Measurements from ENCODE around the gene C6orf118. TPM values are rescaled to one million over a fixed set of nuclear protein-coding genes. Genes with fewer than 3 reads are reported as not detected.

C6orf118 gene
- total and polyA plus RNA-seq, 8 donors: 1.6 to 6.3 (median 4.8) TPM; not detected in 1

DNA sequence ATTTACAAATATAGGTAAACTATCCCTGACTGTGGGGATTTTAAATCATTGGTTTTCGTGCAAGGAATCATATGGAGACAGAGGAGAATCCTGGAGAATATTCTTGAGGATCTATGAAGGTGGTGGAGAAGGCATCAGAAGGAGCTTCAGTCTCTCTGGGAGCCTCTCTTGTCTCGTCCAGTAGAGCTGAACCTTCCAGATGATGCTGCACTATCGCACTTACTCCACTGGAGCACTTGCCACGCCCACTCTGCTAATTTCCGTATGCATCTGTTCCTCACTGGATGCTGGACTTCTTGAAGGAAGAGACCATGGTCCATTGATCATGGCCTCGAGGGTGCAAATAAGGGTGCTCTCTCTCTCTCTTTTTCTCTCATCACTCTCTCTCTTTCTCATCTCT is 36.8 kb downstream of the C6orf118 start:
- Histone ChIP-seq H3K9me3 (no peaks in the 10 kb centered on the region), H3K4me1 (no peaks in the 10 kb centered on the region), H3K36me3 (no peaks in the 10 kb centered on the region), H3K4me3 (no peak overlapping the region), H3K27me3 (no peaks in the 10 kb centered on the region), H3K27ac (no peak overlapping the region)
- no peak for TF ChIP-seq CTCF (IDR thresholded peaks at IDR 0.05)
- no peak for ATAC-seq
- DNase-seq: no peak
- intact Hi-C loops (cut with DNase I): no loop called here

GRCh38 chr6:165268987-165269386 is 40.4 kb downstream of the C6orf118 start:
- no peaks in the 10 kb centered on the region for H3K4me1 ChIP-seq

DNA sequence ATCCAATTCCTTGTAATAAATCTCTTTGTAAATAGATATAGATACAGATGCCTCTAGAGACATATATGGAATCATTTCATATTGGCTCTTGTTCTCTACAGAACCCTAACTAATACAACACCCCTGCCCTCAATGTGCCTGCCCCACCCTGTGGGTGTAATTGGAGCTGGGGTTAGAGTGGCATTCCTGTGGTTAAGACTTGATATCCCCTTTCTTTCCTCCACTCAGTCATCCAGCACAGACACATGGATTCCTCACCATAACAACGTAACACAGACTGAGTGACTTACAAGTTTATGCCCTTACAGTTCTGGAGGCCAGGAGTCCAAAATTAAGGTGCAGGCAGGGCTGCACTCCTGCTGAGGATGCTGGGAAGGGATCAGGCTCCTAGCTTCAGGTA is 42.8 kb downstream of the C6orf118 start:
- Histone ChIP-seq H3K4me3 (no peak overlapping the region), H3K9me3 (peaks cover 0 to 3% of the 10 kb centered on the region in 2 donors), H3K36me3 (no peaks in the 10 kb centered on the region), H3K27ac (no peak overlapping the region), H3K4me1 (no peaks in the 10 kb centered on the region), H3K27me3 (no peaks in the 10 kb centered on the region)
- no peak for TF ChIP-seq CTCF (IDR thresholded peaks at IDR 0.05)
- no peak for ATAC-seq
- intact Hi-C loops (cut with DNase I): no loop called here
- no peak for DNase-seq

More at GRCh38 chr6:165268987-165269386, 40.4 kb downstream of the C6orf118 start:
- intact Hi-C loops (cut with DNase I): no loop called here
- no peak overlapping the region for H3K4me3 ChIP-seq
- no peaks in the 10 kb centered on the region for H3K27me3 ChIP-seq
- TF ChIP-seq CTCF (IDR thresholded peaks at IDR 0.05): no peak
- peaks cover 0 to 3% of the 10 kb centered on the region in 2 donors for H3K9me3 ChIP-seq
- no peak overlapping the region for H3K27ac ChIP-seq
- H3K36me3 ChIP-seq: no peaks in the 10 kb centered on the region
- no peak for ATAC-seq
- no peak for DNase-seq

GRCh38 chr6:165266191-165266590 is 43.2 kb downstream of the C6orf118 start:
- ATAC-seq (no peak), DNase-seq (no peak)
- TF ChIP-seq CTCF (IDR thresholded peaks at IDR 0.05): no peak
- Histone ChIP-seq H3K27ac (no peak overlapping the region), H3K9me3 (peaks cover 0 to 3% of the 10 kb centered on the region in 2 donors), H3K4me1 (no peaks in the 10 kb centered on the region), H3K27me3 (no peaks in the 10 kb centered on the region), H3K36me3 (no peaks in the 10 kb centered on the region), H3K4me3 (no peak overlapping the region)
- intact Hi-C loops (cut with DNase I): no loop called here

DNA sequence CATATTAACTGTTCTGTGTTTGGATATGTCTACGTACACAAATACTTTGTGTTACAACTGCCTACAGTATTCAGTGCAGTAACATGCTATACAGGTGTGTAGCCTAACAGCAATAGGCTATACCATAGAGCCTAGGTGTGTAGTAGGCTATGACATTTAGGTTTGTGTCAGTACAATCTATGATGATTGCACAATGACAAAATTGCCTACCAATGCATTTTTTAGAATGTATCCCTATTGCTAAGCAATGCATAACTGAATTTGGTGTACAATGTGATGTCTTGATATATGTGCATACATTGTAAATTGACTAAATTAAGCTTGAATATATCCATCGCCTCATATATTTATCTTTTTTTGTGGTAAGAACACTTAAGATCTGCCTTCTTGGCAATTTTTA is 48.9 kb downstream of the C6orf118 start:
- no peak overlapping the region for H3K4me3 ChIP-seq
- intact Hi-C loops (cut with DNase I): no loop called here
- no peaks in the 10 kb centered on the region for H3K4me1 ChIP-seq
- H3K9me3 ChIP-seq: peaks cover 0 to 40% of the 10 kb centered on the region in 2 donors
- no peaks in the 10 kb centered on the region for H3K27me3 ChIP-seq
- no peak for TF ChIP-seq CTCF (IDR thresholded peaks at IDR 0.05)
- ATAC-seq: no peak
- H3K36me3 ChIP-seq: no peaks in the 10 kb centered on the region
- DNase-seq: no peak
- no peak overlapping the region for H3K27ac ChIP-seq

Measured in left lung (tissue), 10 donors.